DMS114 treated with DMSO at 0.1 percent for 48 hours (cell line): ENCODE measurements around the gene CDY2A.
"Not testable (repeated sequence)": the region's sequence is repeated elsewhere in the genome, so short reads cannot be mapped to it uniquely, and the experiment has no call there.

Experiments used
- DNase-seq: peaks from one replicate; lab custom pipeline; 2025; ENCODE audit not compliant: unreplicated experiment; lab: John Stamatoyannopoulos, UW

The CDY2A gene, protein sequence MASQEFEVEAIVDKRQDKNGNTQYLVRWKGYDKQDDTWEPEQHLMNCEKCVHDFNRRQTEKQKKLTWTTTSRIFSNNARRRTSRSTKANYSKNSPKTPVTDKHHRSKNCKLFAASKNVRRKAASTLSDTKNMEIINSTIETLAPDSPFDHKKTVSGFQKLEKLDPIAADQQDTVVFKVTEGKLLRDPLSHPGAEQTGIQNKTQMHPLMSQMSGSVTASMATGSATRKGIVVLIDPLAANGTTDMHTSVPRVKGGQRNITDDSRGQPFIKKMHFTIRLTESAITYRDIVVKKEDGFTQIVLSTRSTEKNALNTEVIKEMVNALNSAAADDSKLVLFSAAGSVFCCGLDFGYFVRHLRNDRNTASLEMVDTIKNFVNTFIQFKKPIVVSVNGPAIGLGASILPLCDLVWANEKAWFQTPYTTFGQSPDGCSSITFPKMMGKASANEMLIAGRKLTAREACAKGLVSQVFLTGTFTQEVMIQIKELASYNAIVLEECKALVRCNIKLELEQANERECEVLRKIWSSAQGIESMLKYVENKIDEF

DNA sequence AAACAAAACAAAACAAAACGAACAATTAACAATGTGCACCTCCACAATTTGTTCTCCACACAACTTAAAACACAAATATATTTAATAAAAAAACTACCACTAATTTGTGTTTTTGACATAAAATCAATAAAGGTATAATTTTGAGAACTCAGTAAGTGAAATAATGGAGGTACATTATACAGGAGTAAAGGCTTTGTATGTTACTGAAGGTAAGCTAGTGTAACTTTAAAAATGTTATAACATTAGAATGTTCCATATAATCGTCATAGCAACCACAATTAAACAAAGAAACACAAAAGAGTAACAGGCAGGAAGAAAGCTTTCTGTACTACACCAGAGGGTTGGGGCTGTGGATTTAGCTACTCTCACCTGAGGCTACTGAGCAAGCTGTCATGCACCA lies at the start of gene CDY2A:
CDY2A (plus strand) TSS at position 301 of the 400 bp plus-strand sequence. CDS start 328 bp downstream, outside the sequence.
- DNase-seq: not testable (repeated sequence)

DNA sequence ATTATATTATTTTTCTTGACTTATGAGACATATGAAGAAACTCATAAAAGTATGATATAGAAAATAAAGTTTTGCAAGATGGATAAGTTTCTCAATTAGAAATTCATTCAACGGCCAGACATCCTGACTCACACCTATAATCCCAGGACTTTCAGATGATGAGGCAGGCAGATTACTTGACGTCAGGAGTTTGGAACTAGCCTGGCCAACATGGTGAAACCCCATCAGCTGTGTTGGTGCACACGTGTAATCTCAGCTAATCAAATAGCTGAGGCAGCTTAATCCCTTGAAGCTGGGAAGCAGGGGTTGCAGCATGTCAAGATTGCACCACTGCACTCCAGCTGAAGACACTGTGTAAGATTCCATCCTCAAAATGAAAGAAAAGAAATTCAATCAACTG lies 28.0 kb upstream of the CDY2A start:
- DNase-seq: not testable (repeated sequence)

DNA sequence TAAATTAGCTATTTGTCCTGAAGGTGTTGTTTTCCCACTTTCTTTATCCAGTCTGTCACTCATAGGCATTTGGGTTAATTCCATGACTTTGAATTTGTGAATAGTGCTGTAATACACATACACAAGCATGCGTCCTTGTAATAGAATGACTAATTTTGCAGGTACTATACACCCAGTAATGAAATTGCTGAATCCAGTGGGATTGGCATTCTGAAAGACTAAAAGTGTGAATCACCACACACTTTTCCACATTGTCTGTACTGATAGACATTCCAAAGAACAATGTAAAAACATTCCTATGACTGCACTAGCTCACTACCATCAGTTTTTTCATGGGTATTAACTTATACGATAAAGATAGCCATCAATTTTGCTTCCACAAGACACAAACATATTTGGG lies 27.3 kb upstream of the CDY2A start:
- DNase-seq: not testable (repeated sequence)

DNA sequence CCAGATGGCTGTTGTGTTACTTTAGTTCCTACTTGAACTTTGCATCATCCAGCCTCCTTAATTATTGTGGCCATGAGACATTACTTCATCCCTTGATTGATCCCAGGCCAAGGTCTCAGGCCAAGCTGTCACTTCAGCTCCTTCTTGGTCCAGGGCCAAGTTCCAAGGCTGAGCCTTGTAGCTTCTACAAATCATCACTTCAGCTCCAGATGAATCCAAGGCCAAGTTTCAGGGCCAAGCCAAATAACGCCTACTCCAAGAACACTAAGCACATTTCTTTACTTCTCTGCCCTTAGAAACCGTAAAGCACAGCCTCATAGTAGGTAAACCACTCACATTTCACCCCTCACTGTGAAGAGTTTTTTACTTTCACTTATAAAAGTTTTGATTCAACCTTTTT lies 1.7 kb upstream of the CDY2A start:
- not testable (repeated sequence) for DNase-seq

DNA sequence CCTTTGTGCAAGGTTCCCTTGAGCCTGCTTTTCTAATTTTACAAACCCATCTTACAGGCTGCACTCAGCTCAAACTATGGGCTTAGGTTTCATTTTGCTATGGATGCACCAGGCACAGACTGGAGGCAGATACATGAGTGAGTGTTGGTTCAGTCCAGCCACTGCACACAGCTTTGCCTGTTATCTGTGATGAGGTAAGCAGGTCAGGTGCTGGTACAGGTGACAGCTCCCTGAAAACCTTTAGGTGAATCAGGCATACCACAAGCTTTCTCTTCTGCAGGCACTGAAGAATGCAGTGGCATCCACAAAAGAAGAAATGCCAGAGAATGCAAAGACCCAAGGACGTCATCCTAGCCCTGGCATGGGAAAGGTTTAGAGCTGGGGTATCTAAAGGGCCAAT lies 3.3 kb downstream of the CDY2A start:
- DNase-seq: not testable (repeated sequence)

DNA sequence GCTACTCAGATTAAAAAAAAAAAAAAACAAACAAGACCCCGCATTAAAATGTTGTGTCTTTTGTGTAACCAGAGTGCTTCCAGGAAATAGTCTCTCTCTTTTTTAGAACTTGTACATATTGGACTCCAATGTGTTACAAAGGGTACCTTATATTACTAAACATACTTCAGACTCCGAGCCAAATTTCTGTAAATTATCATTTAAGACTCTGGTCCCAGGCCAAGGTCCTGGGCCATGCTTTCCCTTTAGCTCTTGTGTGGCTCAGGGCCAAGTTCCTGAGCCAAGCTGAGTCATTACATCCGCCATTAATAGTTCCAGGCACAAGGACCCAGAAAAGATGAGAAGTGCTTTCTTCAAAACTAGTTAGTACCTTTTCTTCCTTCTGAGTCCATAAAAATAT lies 4.6 kb downstream of the CDY2A start:
- DNase-seq: not testable (repeated sequence)

DNA sequence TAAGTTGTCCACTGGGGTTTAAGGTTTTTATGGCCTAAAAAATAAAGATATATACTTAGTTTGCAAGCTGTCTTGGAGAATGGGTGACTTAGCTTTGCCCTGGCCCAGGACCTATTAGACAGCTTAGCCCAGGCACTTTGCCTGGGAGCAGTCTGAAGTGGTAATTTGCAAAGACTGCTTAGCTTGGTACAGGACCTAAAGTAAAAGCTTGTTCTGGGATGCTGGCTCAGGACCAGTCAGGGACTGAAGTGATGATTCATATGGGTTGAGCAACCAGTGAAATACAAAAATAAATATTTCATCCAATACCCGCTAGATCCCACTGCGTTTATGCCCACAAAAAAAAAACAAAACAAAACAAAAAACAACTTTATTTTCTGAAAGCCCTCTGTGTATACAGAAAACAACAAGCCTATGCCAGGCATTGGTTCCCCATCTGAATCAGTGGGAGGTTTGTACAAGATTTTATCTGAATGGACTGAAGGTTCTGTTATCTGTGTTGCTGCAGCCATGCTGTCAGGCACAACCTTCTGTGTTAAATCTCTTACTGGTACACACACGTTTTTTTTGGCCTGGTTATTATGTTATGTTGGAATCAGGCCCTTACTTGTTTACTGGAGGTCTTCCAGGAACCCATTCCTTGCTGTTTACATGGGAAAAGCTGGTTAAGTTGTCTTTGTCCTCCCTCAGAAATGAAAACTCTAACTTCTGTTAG lies 8.7 kb downstream of the CDY2A start:
- not testable (repeated sequence) for DNase-seq

DNA sequence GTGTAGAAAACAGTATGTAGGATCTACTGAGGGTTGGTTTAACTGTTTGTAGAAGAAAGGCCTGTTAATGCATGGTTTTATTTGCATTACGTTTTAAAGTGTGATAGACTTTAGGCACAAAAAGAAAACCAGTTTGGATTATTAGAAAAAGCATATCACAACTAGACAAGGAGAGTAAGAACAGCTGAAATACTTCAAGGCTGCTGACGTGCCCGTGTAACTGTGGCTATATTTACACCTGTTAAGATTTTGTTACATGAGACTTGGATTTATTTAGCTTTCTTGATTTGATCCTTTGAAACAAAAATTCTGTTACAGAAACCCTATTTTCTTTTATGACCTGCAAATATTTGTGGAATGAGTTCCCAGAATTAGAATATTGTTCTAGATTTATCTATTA lies 9.3 kb downstream of the CDY2A start:
- not testable (repeated sequence) for DNase-seq

DNA sequence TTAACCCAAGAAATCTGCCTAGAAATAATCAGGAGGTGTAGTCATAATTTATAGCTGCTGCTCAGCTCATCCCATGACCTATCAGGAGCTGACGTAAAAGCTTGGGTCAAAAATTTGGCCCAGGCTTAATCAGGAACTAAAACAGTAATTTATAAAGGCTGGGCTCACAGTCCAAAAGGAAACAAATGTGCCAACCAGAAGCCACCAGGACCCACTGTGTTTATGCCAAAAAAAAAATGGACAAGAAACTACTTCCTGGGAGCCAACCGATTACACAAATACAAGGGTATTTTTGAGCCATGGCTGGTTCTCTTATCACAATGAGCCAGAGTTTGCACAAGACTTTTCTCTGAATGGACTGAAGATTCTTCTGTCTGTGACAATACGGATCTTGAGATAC lies 19.4 kb downstream of the CDY2A start:
- not testable (repeated sequence) for DNase-seq

DNA sequence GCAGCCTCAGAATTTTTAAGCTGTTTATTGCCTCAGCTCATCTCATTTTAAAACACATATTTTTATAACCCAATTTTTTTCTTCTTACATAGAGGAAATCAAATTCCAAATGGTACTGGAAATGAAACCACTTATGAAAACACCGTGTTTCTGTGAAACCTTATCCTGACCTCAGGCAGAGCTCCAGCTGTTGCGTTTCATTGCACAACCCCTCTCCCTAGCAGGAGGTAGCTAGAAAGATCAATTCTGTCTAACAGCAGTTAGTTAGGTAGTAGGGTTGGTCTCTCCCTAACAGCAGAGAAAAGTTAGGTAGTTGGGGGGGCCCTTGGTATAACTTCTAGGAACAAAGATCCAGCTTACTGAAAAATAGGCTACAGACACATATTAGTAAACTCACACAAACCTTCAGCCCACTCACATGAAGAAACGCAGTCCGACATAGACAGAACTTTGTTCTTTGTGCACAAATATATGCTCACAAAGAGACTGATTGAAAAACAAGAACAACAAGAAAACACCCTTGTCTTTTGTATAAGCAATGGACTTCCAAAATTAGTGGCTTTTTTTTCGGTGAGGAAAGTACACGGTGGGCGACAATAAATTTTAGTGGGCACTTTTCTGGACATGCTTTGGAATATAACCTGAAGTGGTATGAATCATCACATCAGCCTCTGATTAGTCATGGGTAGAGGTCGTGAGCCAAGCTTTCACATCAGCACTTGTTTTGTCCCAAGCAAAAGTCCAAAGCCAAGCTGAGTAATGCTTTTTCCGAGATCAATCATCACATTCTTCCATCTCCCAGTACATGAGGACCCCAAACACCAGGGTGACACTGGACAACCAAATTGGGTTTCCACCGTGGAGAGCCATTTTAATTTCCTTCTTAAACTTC lies 22.8 kb downstream of the CDY2A start:
- not testable (repeated sequence) for DNase-seq

DNA sequence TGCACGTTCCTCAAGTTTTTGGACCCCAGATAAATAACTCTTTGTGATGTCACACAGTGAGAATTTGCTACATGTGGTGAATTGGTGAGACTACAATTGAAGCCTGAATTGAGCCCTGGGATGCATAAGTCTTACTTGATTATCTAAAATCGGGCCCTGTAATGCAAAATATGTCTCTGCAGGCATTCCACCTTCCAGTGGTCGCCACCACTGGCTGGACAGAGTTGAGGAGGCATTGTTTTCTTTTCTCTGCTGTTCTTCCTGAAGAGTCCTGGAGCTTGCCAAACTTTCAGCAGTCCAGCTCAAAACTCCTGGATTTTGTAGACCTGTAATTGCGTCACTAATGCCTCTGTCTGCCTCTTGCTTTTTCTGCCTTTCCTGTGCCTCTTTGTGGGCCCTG lies 23.5 kb downstream of the CDY2A start:
- DNase-seq: not testable (repeated sequence)

DNA sequence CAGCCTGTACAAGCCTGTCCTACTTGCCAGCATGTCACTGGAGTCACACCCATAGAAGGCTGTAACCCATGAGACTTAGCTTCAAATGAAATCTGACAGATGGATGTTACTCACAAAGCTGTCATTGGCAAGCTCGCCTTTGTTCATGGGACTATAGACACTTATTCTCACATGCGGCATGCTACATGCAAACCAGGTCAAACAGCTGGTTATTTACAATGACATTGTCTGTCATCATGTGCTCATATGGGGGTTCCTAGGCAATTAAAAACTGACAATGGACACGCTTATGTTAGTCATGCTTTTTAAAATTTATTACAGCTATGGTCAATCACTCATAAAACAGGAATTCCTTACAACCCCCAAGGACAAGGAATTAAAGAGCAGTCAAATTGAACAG lies 30.9 kb downstream of the CDY2A start:
- not testable (repeated sequence) for DNase-seq

DNA sequence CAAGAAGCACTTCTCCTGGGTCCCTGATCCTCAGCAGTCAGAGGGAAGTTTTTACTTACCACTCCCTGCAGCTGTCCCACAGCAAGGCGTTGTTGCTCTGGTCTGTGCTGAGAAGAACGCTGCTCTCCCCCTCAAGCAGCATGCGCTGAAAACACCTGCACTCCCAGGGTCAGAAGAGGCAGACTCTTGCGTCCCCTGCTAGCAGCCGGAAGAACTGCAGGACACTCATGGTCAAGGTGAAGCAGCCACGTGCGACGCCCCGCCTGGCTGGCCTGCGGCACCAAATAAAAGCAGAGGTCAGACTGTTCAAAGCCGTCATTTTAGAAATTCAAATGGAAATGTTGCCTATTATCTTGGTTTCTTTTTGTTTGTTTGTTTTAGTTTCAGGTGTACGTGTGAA lies 47.9 kb downstream of the CDY2A start:
- DNase-seq: not testable (repeated sequence)
